Cardiac muscle cell (in vitro differentiated cells and primary cell): ENCODE measurements around the gene ARMC7. TPM values are rescaled to one million over a fixed set of nuclear protein-coding genes. Genes with fewer than 3 reads are reported as not detected.
A peak's percentile ranks its signal among the peaks of the same experiment; 100 is the strongest.

Source experiments
- DNase-seq, 2 donors: peaks; one replicate each; pipeline versions ENCODE4 v3.0.0 to v3.0.0-alpha.2; 2010 to 2017; ENCODE audit warnings: low read depth in 1 of 2, low spot score in 1 of 2
- H3K27ac ChIP-seq: fragments of 200-600 bp; sonication (generic); 2 replicates; pipeline ENCODE4 v1.5.1; 2016
- H3K27me3 ChIP-seq: fragments of 200-600 bp; sonication (generic); 2 replicates; pipeline ENCODE4 v1.6.0; 2016; ENCODE audit warnings: control low read depth
- H3K36me3 ChIP-seq: fragments of 200-600 bp; sonication (generic); 2 replicates; pipeline ENCODE4 v1.5.1; 2016; ENCODE audit warnings: control low read depth
- H3K4me1 ChIP-seq: fragments of 200-600 bp; sonication (generic); 2 replicates; pipeline ENCODE4 v1.8.1; 2017; ENCODE audit warnings: low read depth, mild to moderate bottlenecking, mixed run types
- H3K4me3 ChIP-seq: fragments of 200-600 bp; sonication (generic); 2 replicates; pipeline ENCODE4 v1.5.1; 2016; ENCODE audit warnings: mild to moderate bottlenecking
- H3K9me3 ChIP-seq: fragments of 200-600 bp; sonication (generic); 2 replicates; pipeline ENCODE4 v1.5.1; 2017; ENCODE audit warnings: low read depth, mild to moderate bottlenecking, control low read depth
- CTCF ChIP-seq: IDR thresholded peaks from 2 replicates; pipeline ENCODE4 v1.5.1; 2012; ENCODE audit warnings: low read depth, mild to moderate bottlenecking, low read length
- polyA plus RNA-seq: library from polyadenylated mRNA; unstranded; fragments of >200 nt; fragmentation: Nextera tagmentation; extraction: Ambion mirVana; gene quantifications from 2 replicates; pipeline ENCODE4 v1.2.1, GENCODE V29; 2016
- total RNA-seq: library from RNA; depleted of rRNA; stranded (reverse); fragments of >200 nt; gene quantifications from 2 replicates; pipeline ENCODE4 v1.2.3, GENCODE V29; 2016

Gene ARMC7
- total and polyA plus RNA-seq, 2 experiments from 2014 or later = 6.5 to 8.8 TPM

GRCh38 chr17:75114552-75115314 is 5.0 kb downstream of the ARMC7 start:
- no peak for DNase-seq
- Histone ChIP-seq H3K36me3 (peaks cover 3% of the 10 kb centered on the region), H3K4me3 (no peak overlapping the region), H3K4me1 (no peaks in the 10 kb centered on the region), H3K27ac (peak overlapping the region; percentile 19), H3K9me3 (no peaks in the 10 kb centered on the region), H3K27me3 (no peaks in the 10 kb centered on the region)
- no peak for TF ChIP-seq CTCF

- Histone ChIP-seq H3K4me3 (no peak overlapping the region), H3K27me3 (no peaks in the 10 kb centered on the region), H3K27ac (no peak overlapping the region), H3K36me3 (peaks cover 3% of the 10 kb centered on the region), H3K9me3 (no peaks in the 10 kb centered on the region), H3K4me1 (no peaks in the 10 kb centered on the region)
- no peak for TF ChIP-seq CTCF
- no peak for DNase-seq
Measured at GRCh38 chr17:75115555-75115954, 5.8 kb downstream of the ARMC7 start.

GRCh38 chr17:75116737-75117136 is 7.0 kb downstream of the ARMC7 start:
- no peaks in the 10 kb centered on the region for H3K4me1 ChIP-seq
- TF ChIP-seq CTCF = no peak
- no peak overlapping the region for H3K4me3 ChIP-seq
- H3K36me3 ChIP-seq = peaks cover 3% of the 10 kb centered on the region
- DNase-seq = no peak
- H3K27ac ChIP-seq = no peak overlapping the region
- H3K27me3 ChIP-seq = no peaks in the 10 kb centered on the region
- no peaks in the 10 kb centered on the region for H3K9me3 ChIP-seq

GRCh38 chr17:75118307-75118706 is 8.5 kb downstream of the ARMC7 start:
- no peak for TF ChIP-seq CTCF
- peaks cover 3% of the 10 kb centered on the region for H3K36me3 ChIP-seq
- no peaks in the 10 kb centered on the region for H3K4me1 ChIP-seq
- no peaks in the 10 kb centered on the region for H3K27me3 ChIP-seq
- H3K4me3 ChIP-seq = no peak overlapping the region
- no peaks in the 10 kb centered on the region for H3K9me3 ChIP-seq
- no peak overlapping the region for H3K27ac ChIP-seq
- DNase-seq = no peak

GRCh38 chr17:75124041-75124818 is 14.5 kb downstream of the ARMC7 start:
- H3K4me3 ChIP-seq = no peak overlapping the region
- no peak overlapping the region for H3K27ac ChIP-seq
- DNase-seq = peak in 1 of 2 donors; percentile 78
- no peak for TF ChIP-seq CTCF
- no peaks in the 10 kb centered on the region for H3K9me3 ChIP-seq
- no peaks in the 10 kb centered on the region for H3K4me1 ChIP-seq
- no peaks in the 10 kb centered on the region for H3K36me3 ChIP-seq
- H3K27me3 ChIP-seq = no peaks in the 10 kb centered on the region
